ENCODE data around the gene PRTFDC1. TPM values are rescaled to one million over a fixed set of nuclear protein-coding genes. Genes with fewer than 3 reads are reported as not detected.

PRTFDC1 gene
- total RNA-seq, 1 experiment from 2014 or later, result 22.7 TPM

- peaks cover 14% of the 10 kb centered on the region for H3K4me1 Mint-ChIP-seq (ENCODE audit: low read depth, unreplicated experiment)
- no peak for DNase-seq
- intact Hi-C loops (cut with micrococcal nuclease; ENCODE audit: unreplicated experiment), result no loop called here
These were observed 36.0 kb downstream of the PRTFDC1 start for GRCh38 chr10:24916365-24916764.

GRCh38 chr10:24915304-24915703, 37.1 kb downstream of the PRTFDC1 start:
- no peak for TF ChIP-seq CTCF (IDR thresholded peaks at IDR 0.05; ENCODE audit: unreplicated experiment)
- H3K27ac Mint-ChIP-seq (ENCODE audit: unreplicated experiment), result no peak overlapping the region
- H3K9me3 Mint-ChIP-seq (ENCODE audit: low read depth, unreplicated experiment), result no peaks in the 10 kb centered on the region
- H3K27me3 Mint-ChIP-seq (ENCODE audit: unreplicated experiment), result no peaks in the 10 kb centered on the region
- H3K4me3 Mint-ChIP-seq (ENCODE audit: low read depth, unreplicated experiment), result no peak overlapping the region
- no TSS peak for BruUV-seq (replicated peaks)
- DNase-seq, result no peak
- no peaks in the 10 kb centered on the region for H3K36me3 Mint-ChIP-seq (ENCODE audit: insufficient read depth, unreplicated experiment)
- CTCF ChIA-PET, result no interaction called here
- intact Hi-C loops (cut with micrococcal nuclease; ENCODE audit: unreplicated experiment), result no loop called here
- peaks cover 11% of the 10 kb centered on the region for H3K4me1 Mint-ChIP-seq (ENCODE audit: low read depth, unreplicated experiment)

More at GRCh38 chr10:24916365-24916764, 36.0 kb downstream of the PRTFDC1 start:
- CTCF ChIA-PET, result interaction anchor here (0.8 kb wide), 1 partner anchor 13 kb away, joined by 3 read pairs; no protein-coding TSS in a partner anchor
- no peaks in the 10 kb centered on the region for H3K9me3 Mint-ChIP-seq (ENCODE audit: low read depth, unreplicated experiment)
- H3K4me3 Mint-ChIP-seq (ENCODE audit: low read depth, unreplicated experiment), result no peak overlapping the region
- no peak for TF ChIP-seq CTCF (IDR thresholded peaks at IDR 0.05; ENCODE audit: unreplicated experiment)
- no peak overlapping the region for H3K27ac Mint-ChIP-seq (ENCODE audit: unreplicated experiment)
- BruUV-seq (replicated peaks), result no TSS peak
- H3K36me3 Mint-ChIP-seq (ENCODE audit: insufficient read depth, unreplicated experiment), result no peaks in the 10 kb centered on the region
- no peaks in the 10 kb centered on the region for H3K27me3 Mint-ChIP-seq (ENCODE audit: unreplicated experiment)

GRCh38 chr10:24914148-24914547, 38.3 kb downstream of the PRTFDC1 start:
- Mint-ChIP-seq H3K9me3 (ENCODE audit: low read depth, unreplicated experiment) (no peaks in the 10 kb centered on the region), H3K36me3 (ENCODE audit: insufficient read depth, unreplicated experiment) (no peaks in the 10 kb centered on the region), H3K27me3 (ENCODE audit: unreplicated experiment) (no peaks in the 10 kb centered on the region), H3K27ac (ENCODE audit: unreplicated experiment) (no peak overlapping the region), H3K4me1 (ENCODE audit: low read depth, unreplicated experiment) (peaks cover 12% of the 10 kb centered on the region), H3K4me3 (ENCODE audit: low read depth, unreplicated experiment) (no peak overlapping the region)
- CTCF ChIA-PET, result no interaction called here
- DNase-seq, result no peak
- TF ChIP-seq CTCF (IDR thresholded peaks at IDR 0.05; ENCODE audit: unreplicated experiment), result no peak
- BruUV-seq (replicated peaks), result no TSS peak
- intact Hi-C loops (cut with micrococcal nuclease; ENCODE audit: unreplicated experiment), result no loop called here

GRCh38 chr10:24912215-24912614, 40.2 kb downstream of the PRTFDC1 start:
- BruUV-seq (replicated peaks), result no TSS peak
- Mint-ChIP-seq H3K27me3 (ENCODE audit: unreplicated experiment) (no peaks in the 10 kb centered on the region), H3K36me3 (ENCODE audit: insufficient read depth, unreplicated experiment) (no peaks in the 10 kb centered on the region), H3K4me1 (ENCODE audit: low read depth, unreplicated experiment) (peaks cover 22% of the 10 kb centered on the region), H3K27ac (ENCODE audit: unreplicated experiment) (peak overlapping the region; percentile 32), H3K9me3 (ENCODE audit: low read depth, unreplicated experiment) (no peaks in the 10 kb centered on the region), H3K4me3 (ENCODE audit: low read depth, unreplicated experiment) (no peak overlapping the region)
- peak; percentile 16 for DNase-seq
- CTCF ChIA-PET, result no interaction called here
- TF ChIP-seq CTCF (IDR thresholded peaks at IDR 0.05; ENCODE audit: unreplicated experiment), result no peak
- intact Hi-C loops (cut with micrococcal nuclease; ENCODE audit: unreplicated experiment), result no loop called here
